ENCODE measurements around the gene YWHAQ.
A peak's percentile ranks its signal among the peaks of the same experiment; 100 is the strongest.

Gene YWHAQ
- total RNA-seq = 202 to 239 reads per million in 2 donors

- peak; percentile 93 to 100 (median 94) for DNase-seq
Observed at GRCh38 chr2:9630736-9631552, at the start of gene YWHAQ. Gene YWHAQ, minus strand, starts transcription at chr2:9630997. Its CDS starts 545 bp downstream, at chr2:9630452.

GRCh38 chr2:9680082-9680481 is 49.3 kb upstream of the YWHAQ start:
- no peak for DNase-seq

- DNase-seq = no peak
Observed at GRCh38 chr2:9679218-9679617, 48.4 kb upstream of the YWHAQ start.

GRCh38 chr2:9678544-9678943 is 47.7 kb upstream of the YWHAQ start:
- DNase-seq = no peak

- DNase-seq = no peak
Observed at GRCh38 chr2:9675415-9676351, 44.9 kb upstream of the YWHAQ start.

GRCh38 chr2:9674891-9675414 is 44.2 kb upstream of the YWHAQ start:
- DNase-seq = no peak

GRCh38 chr2:9673914-9674481 is 43.2 kb upstream of the YWHAQ start:
- no peak for DNase-seq

- DNase-seq = no peak
Observed at GRCh38 chr2:9668687-9669345, 38.0 kb upstream of the YWHAQ start.

GRCh38 chr2:9667826-9668225 is 37.0 kb upstream of the YWHAQ start:
- DNase-seq = no peak

GRCh38 chr2:9666306-9666705 is 35.5 kb upstream of the YWHAQ start:
- no peak for DNase-seq

GRCh38 chr2:9665898-9666297 is 35.1 kb upstream of the YWHAQ start:
- no peak for DNase-seq

GRCh38 chr2:9664365-9664764 is 33.6 kb upstream of the YWHAQ start:
- no peak for DNase-seq

- DNase-seq = peak in 2 of 5 experiments; percentile 47 to 48
Observed at GRCh38 chr2:9663008-9663879, 32.4 kb upstream of the YWHAQ start.

- no peak for DNase-seq
Observed at GRCh38 chr2:9661261-9661660, 30.5 kb upstream of the YWHAQ start.

- no peak for DNase-seq
Observed at GRCh38 chr2:9660781-9661180, 30.0 kb upstream of the YWHAQ start.

GRCh38 chr2:9660154-9660553 is 29.4 kb upstream of the YWHAQ start:
- no peak for DNase-seq

- DNase-seq = no peak
Observed at GRCh38 chr2:9658972-9659371, 28.2 kb upstream of the YWHAQ start.

GRCh38 chr2:9657731-9658130 is 26.9 kb upstream of the YWHAQ start:
- DNase-seq = peak in 1 of 5 experiments; percentile 26

GRCh38 chr2:9657083-9657482 is 26.3 kb upstream of the YWHAQ start:
- peak in 1 of 5 experiments; percentile 28 for DNase-seq

GRCh38 chr2:9656270-9656766 is 25.5 kb upstream of the YWHAQ start:
- DNase-seq = peak in 3 of 5 experiments; percentile 48 to 99 (median 77)

Measured in T-helper 2 cell (primary cell).